Raji (cell line): ENCODE measurements around the gene PRRC1.

ENCODE experiments used
- POLR2A ChIP-seq: IDR thresholded peaks from 2 replicates; pipeline ENCODE4 v1.6.1; 2011; ENCODE audit warnings: low read depth, low read length, control low read depth; ENCODE audit not compliant: insufficient read depth

The PRRC1 gene

DNA sequence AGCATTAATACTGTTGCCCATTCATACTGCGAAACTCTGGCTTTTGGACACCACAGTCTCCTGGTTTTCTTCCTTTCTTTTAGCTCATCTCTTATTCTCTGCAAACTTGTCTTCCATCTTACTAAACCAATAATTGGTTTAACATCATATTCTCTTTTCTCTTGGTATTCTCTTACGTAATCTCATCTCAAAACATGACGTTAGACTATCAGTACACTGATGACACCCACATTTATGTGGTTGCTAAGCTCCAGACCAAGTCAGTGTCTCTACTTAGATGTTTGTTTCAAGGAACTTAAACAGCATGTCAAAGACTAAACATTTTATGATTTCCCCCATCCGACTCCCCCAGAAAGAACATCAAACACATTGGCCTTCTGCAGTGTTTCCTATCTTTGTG, 2.1 kb downstream of the PRRC1 start:
- no peak for TF ChIP-seq POLR2A

- no peak for TF ChIP-seq POLR2A
Measured at GRCh38 chr5:127521138-127521770, 3.8 kb downstream of the PRRC1 start.

GRCh38 chr5:127525181-127525580, 7.7 kb downstream of the PRRC1 start:
- no peak for TF ChIP-seq POLR2A

DNA sequence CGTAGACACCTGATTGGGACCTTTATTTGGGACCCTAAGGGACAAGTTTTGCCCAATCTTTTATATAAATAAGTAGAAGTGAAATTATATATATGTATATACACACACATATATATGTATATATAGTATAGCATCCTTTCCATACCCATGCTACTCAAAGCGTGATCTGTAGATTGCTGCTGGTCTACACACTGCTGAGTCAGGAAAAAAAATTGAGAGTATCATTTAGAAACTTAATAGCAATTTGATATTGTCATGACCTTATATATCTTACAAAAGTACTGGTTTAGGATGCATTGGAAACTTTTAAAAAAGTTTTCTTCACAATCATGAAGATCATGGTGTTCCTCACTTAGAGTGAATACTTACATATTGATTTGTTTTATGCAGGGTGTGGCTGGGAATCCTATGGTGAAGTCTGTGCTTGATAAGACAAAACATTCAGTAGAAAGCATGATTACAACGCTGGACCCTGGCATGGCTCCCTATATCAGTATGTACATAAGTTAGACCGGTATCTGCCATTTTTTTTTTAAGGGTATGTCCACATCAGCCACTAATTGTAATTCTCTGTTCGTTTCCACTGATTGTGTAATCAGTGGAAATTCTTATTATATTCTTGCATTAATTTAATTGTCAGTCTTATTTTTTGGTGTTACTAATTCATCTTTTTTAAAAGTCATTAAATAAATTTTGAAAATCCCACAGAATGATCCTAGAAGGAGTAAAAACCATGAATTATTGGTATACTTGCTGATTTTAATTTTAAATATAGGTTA, 12.7 kb downstream of the PRRC1 start:
- no peak for TF ChIP-seq POLR2A

DNA sequence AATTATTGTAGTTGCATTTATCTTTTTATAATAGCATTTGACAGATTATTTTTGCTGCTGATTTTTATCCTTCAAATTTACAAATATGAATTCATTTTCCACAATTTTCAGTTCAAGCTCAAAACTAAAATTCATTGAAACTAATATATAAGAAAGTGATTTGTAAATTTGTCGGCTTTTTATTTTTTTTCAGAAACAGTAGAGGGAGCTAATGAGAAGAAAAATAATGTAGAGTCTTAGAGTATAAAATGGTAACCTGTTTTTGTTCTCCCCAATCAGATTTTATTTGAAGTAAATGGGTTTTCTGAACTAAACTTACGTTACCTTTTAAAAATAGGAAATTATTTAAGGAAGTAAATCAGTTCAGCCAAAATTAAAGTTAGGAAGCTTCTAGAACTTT, 19.2 kb downstream of the PRRC1 start:
- no peak for TF ChIP-seq POLR2A

- no peak for TF ChIP-seq POLR2A
Measured at GRCh38 chr5:127549551-127549950, 32.1 kb downstream of the PRRC1 start.

- no peak for TF ChIP-seq POLR2A
Measured at GRCh38 chr5:127550652-127551409, 33.4 kb downstream of the PRRC1 start.

GRCh38 chr5:127551410-127552041, 34.1 kb downstream of the PRRC1 start:
- TF ChIP-seq POLR2A, result no peak

DNA sequence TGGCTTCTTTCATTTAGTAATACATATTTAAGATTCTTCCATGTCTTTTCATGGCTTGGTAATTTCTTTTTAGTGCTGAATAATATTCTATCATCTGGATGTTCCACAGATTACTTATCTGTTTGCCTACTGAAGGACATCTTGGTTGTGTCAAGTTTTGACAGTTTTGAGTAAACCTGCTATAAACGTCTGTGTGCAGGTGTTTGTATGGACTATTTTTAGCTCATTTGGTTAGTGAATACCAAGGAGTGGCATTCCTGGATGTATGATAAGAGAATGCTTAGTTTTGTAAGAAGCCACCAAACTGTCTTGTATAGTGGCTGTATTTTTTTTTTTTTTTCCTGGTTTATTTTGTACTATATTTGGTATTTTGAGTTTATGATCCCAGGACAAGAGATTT, 38.4 kb downstream of the PRRC1 start:
- no peak for TF ChIP-seq POLR2A

GRCh38 chr5:127556609-127557334, 39.3 kb downstream of the PRRC1 start:
- no peak for TF ChIP-seq POLR2A

- no peak for TF ChIP-seq POLR2A
Measured at GRCh38 chr5:127558273-127558672, 40.8 kb downstream of the PRRC1 start.

DNA sequence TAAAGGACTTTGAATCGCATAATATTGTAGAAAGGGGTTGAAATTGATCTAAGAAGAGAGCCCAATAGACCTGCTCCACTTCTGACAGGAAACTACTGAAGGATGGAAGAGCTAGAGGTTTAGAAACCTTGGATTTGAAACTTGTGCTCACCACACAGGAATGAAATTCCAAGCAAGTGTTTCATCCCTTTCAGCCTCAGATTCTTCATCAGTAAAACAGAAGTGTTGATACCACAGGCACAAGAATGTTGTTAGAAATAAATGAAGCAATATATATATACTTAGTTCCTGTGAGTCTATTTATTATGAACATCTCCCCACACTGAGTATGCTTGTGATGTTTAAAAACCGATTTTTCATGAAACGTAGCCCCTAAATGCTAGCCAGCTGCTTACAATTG, 43.8 kb downstream of the PRRC1 start:
- TF ChIP-seq POLR2A, result no peak

DNA sequence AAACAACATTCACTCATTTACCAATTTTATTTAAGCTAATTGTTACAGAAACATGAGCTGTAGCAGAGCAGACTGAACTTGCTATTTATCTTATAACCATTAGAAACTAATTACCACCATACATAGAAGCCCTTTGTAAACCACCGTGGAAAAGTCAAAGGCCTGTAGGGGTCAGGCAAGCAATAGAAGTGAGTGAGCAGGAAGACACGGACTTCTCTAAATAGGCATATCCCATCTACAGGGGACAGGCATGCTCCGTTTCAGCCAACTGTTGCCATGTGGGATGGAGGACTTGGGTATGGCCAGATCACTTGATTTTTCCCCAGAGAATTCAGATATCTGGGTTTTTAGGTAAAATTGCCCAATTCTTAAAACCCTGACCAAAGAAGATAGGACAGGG, 44.8 kb downstream of the PRRC1 start:
- TF ChIP-seq POLR2A, result no peak

DNA sequence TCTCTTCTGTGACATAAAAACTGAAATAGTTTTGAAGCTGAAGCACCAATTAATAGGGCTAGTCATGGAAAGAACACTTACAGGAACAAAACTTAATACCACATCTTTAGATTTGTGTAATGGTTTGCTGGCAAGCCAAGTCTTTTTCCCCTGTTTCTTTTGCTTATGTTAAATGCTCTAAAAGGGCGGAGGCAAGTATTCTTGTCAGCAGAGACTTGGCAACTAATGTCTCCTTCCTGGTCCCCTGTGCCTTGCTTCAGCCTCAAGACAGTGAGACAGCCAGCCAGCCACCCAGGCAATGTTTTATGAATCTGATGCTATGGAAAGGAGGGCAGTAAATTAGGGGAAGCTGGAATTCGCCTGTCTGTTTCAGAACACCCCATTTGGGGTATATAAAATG, 45.7 kb downstream of the PRRC1 start:
- TF ChIP-seq POLR2A, result no peak

- TF ChIP-seq POLR2A, result no peak
Measured at GRCh38 chr5:127564002-127564769, 46.7 kb downstream of the PRRC1 start.
